Stimulated activated CD8-positive, alpha-beta memory T cell treated with anti-CD3 and anti-CD28 coated beads, Interleukin-7, amount 100 ng/mL, for 24 hours (primary cell): ENCODE results near the gene RAB4B.
"Not testable (repeated sequence)": the region's sequence is repeated elsewhere in the genome, so short reads cannot be mapped to it uniquely, and the experiment has no call there.

Experiments
- DNase-seq: peaks from one replicate; pipeline ENCODE4 v3.0.0-alpha.2; 2020; ENCODE audit warnings: low read depth

Gene RAB4B

DNA sequence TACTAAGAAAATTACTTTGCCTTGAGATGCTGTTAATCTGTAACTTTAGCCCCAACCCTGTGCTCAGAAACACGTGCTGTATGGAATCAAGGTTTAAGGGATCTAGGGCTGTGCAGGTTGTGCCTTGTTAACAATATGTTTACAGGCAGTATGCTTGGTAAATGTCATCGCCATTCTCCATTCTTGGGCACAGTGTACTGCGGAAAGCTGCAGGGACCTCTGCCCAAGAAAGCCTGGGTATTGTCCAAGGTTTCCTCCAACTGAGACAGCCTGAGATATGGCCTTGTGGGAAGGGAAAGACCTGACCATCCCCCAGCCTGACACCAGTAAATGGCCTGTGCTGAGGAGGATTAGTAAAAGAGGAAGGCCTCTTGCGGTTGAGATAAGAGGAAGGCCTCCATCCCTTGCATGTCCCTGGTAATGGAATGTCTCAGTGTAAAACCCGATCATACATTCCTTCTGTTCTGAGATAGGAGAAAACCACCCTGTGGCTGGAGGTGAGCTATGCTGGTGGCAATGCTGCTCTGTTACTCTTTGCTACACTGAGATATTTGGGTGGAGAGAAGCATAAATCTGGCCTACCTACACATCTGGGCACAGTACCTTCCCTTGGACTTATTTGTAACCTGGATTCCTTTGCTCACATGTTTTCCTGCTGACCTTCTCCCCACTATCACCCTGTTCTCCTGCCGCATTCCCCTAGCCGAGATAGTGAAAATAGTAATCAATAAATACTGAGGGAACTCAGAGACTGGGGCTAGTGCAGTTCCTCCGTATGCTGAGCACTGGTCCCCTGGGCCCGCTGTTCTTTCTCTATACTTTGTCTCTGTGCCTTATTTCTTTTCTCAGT is 44.9 kb downstream of the RAB4B start:
- not testable (repeated sequence) for DNase-seq

GRCh38 chr19:40824916-40825315 is 46.9 kb downstream of the RAB4B start:
- not testable (repeated sequence) for DNase-seq

- DNase-seq, result not testable (repeated sequence)
Measured at GRCh38 chr19:40825460-40826095, 47.5 kb downstream of the RAB4B start.

DNA sequence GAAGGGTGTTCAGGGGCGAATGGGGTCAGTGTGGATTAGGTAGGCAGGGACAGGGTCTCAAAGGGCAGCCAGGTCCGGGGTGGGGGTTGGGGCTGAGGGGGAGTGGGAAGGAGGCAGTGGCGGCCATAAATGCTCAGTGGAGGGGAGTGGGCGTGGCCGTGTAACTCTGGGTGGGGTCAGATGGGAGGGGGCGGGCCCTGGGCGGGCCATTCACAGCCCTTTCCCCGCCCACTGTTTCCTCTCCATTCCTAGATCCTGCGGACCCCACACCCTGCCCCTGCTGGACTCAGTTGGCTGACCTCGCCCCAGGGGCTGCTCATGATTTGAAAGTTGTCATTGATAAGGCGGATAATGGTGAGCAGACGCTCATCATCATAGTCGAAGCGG is 48.3 kb downstream of the RAB4B start:
- DNase-seq, result not testable (repeated sequence)

DNA sequence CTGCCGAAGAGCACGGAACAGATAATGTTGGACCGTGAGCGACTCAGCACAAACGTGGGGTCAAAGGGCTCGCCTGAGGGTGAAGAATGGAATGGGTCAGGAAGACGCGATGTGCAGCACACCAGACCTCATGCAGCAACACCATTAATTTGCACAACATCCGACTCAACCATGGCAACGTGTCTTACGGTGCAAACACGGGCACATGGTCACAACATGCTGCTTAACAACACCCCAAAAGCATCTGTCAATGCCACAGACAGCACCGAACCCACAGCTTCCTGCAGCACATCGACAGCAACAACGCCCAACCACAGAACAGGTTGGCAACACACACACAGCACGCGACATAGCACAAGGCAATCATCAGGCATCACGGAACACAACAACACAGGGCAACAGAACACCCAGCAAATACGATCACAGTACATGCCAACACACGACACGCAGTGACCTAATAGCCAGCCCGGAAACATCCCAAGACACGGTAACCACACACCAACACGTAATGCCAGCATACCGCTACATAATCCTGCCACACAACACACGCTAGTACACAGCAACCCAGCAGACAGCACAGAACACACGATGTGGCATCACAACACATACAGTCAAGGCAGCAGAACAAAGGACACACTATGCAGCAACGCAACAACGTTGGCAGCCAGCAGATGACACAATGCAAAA is 48.8 kb downstream of the RAB4B start:
- not testable (repeated sequence) for DNase-seq

DNA sequence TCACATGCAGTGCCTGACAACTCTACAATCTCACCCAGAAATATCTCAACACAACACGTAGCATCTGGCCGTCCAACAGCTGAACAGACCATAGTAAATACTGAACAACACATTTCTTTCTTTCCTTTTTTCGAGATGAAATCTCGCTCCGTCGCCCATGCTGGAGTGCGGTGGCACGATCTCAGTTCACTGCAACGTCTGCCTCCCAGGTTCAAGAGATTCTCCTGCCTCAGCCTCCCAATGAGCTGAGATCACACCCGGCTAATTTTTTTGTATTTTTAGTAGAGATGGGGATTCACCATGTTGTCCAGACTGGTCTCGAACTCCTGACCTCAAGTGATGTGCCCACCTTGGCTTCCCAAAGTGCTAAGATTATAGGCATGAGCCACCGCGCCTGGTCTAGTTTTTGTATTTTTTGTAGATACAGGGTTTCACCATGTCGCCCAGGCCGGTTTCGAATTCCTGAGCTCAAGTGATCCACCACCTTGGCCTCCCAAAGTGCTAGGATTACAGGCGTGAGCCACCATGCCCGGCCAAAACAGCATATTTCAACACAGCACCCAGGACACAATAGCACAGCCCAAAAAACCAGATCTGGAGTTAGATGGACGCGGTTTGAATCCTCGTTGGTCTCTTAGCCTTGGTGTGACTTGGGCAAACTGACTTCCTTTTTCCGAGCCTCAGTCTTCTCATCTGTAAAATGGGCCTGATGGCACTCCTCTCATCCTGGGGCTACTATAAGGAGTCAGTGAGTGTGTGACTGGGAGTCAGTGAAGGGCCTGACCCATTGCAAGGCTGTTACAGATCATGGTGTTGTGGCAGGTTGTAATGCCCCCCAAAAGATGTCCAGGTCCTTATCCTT is 49.6 kb downstream of the RAB4B start:
- DNase-seq, result no peak

DNA sequence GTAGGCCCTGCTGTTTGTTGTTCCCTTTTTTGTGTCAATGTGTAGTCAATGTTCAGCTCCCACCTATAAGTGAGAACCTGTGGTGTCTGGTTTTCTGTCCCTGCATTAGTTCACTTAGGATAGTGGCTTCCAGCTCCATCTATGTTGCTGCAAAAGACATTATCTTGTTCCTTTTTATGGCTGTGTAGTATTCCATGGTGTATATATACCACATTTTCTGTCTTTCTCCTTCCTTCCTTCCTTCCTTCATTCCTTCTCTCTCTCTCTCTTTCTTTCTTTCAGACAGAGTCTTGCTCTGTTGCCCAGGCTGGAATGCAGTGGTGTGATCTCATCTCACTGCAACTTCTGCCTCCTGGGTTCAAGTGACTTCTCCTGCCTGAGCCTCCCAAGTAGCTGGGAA is 51.2 kb downstream of the RAB4B start:
- DNase-seq, result no peak

- not testable (repeated sequence) for DNase-seq
Measured at GRCh38 chr19:40830741-40831140, 52.7 kb downstream of the RAB4B start.

GRCh38 chr19:40831502-40832430 is 53.7 kb downstream of the RAB4B start:
- no peak for DNase-seq

GRCh38 chr19:40832431-40832790 is 54.4 kb downstream of the RAB4B start:
- not testable (repeated sequence) for DNase-seq

- DNase-seq, result not testable (repeated sequence)
Measured at GRCh38 chr19:40833728-40834533, 55.9 kb downstream of the RAB4B start.

DNA sequence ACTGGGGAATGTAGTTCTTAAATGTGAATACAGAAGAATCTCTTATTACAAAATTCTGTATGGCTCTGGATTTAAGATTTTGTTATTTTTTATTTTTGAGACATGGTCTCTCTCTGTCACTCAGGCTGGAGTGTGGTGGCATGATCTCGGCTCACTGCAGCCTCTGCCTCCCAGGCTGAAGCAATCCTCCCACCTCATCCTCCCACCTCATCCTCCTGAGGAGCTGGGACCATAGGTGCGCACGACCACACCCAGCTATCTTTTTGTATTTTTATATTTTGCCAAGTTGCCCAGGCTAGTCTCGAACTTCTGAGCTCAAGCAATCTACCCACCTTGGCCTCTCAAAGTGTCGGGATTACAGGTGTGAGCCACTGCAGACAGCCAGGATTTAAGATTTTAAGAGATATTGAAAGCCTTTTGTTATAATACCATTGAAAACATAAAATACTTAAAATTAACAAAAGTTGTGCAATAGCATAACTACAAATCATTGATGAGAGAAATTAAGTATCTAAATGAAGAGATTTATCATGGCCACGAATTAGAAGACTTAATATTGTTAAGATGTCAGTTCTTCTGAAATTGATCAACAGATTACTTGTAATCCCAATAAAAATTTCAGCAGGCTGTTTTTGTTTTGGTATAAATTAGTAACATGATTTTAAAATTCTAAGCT is 58.8 kb downstream of the RAB4B start:
- no peak for DNase-seq

GRCh38 chr19:40838477-40838876 is 60.4 kb downstream of the RAB4B start:
- DNase-seq, result not testable (repeated sequence)

- DNase-seq, result not testable (repeated sequence)
Measured at GRCh38 chr19:40842012-40842411, 64.0 kb downstream of the RAB4B start.

DNA sequence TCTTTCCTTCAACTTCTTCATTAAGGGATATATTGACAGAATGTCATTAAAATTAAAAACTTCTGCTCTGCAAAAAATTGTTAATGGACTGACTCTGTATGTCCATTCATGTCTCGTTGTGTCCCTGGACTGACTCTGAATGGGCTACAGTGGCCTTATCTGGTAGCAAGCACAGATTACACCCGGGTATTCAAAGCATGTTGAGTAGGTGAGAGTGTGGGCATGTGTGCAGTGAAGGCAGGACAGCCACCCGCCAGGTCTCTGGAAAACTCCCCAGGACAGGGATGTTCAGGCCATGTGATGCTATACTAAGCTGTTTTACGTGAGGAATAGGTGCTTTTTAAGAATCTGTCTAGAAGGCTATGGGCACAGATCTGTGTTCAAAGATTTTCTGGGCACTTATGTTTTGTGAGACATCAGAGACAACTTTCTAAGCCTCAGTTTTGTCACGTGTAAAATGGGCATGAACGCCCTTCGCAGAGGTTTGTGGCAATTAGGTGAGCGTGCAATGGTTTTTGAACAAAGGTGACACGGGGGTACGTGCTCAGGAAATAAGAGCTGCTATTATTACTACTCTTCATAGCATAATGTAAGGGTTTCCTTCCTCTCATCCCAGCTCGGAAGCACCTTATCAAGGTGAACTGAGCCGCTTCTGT is 65.1 kb downstream of the RAB4B start:
- not testable (repeated sequence) for DNase-seq

- DNase-seq, result peak; percentile 31
Measured at GRCh38 chr19:40843653-40844052, 65.6 kb downstream of the RAB4B start.
